OCI-LY3 (cell line): ENCODE data around the gene POC1B.

Experiments
- CTCF ChIP-seq: fragments of 200-600, 300-600 bp; sonication (generic); IDR thresholded peaks from 2 replicates; pipeline ENCODE4 v1.5.1; 2014; ENCODE audit warnings: antibody characterized with exemption, low read length, low read depth
- EZH2phosphoT487 ChIP-seq: fragments of 200-600 bp; shearing (Covaris generic); IDR thresholded peaks from 2 replicates; pipeline ENCODE4 v1.6.1; 2018; ENCODE audit warnings: antibody characterized with exemption, mixed run types, low read depth

GRCh38 chr12:89542912-89543592, 17.2 kb upstream of the POC1B start:
- TF ChIP-seq CTCF, result peak; percentile 95
- no peak for TF ChIP-seq EZH2phosphoT487
